Mucosa of descending colon (tissue), 3 donors: Measurements from ENCODE around the gene KLHL25. TPM values are rescaled to one million over a fixed set of nuclear protein-coding genes. Genes with fewer than 3 reads are reported as not detected.

ENCODE experiments used
- ATAC-seq: fragments of 200-7000 bp; cut with Tn5 transposase; one replicate; pipeline ENCODE4 v1.9.1; 2020; ENCODE audit warnings: mild to moderate bottlenecking, moderate library complexity
- DNase-seq, 3 donors: peaks; one replicate each; pipeline ENCODE4 v3.0.0-alpha.2; 2020
- H3K36me3 ChIP-seq: fragments of 200-600 bp; one replicate; pipeline ENCODE4 v1.8.0; 2021; ENCODE audit warnings: low read depth, mild to moderate bottlenecking
- H3K4me1 ChIP-seq: fragments of 200-600 bp; one replicate; pipeline ENCODE4 v1.8.0; 2021; ENCODE audit warnings: low read depth, mild to moderate bottlenecking
- H3K4me3 ChIP-seq: fragments of 200-600 bp; one replicate; pipeline ENCODE4 v1.8.0; 2021; ENCODE audit warnings: mild to moderate bottlenecking
- H3K9me3 ChIP-seq: fragments of 200-600 bp; one replicate; pipeline ENCODE4 v1.8.0; 2021; ENCODE audit warnings: mild to moderate bottlenecking
- intact Hi-C, 2 donors: fragments of 100-400 bp; cut with DNase I in 1 of 2; cut with micrococcal nuclease in 1 of 2; formaldehyde crosslinking; loops; one replicate each; pipeline versions ENCODE4 v1.11.0 to v1.11.1; 2022; cut with DNase I, micrococcal nuclease
- total RNA-seq, 3 donors: library from RNA; stranded (reverse); fragmentation: NEBNext Ultra II Directional in 2 of 3; extraction: Animal tissue kit (Norgen Biotek cat#: 25700) in 2 of 3; gene quantifications; one replicate each; pipeline versions ENCODE4 v1.2.1 to v1.2.4, GENCODE V29; 2021 to 2023
- TF ChIP-seq, protein P1 (sequence below): fragments of 200-600 bp; IDR thresholded peaks from one replicate; pipeline ENCODE4 v1.8.0; 2022; ENCODE audit warnings: antibody characterized with exemption, mild to moderate bottlenecking
- donor health status: DM: no; HTN: no; CAD: no; lungs with moderate emphysema.
- donor health status: DM: no; HTN: no; CAD: no.
- donor health status: DM: no; HTN: yes; CAD: no.

Gene KLHL25
- total RNA-seq, 3 donors from 2014 or later, result 7.4 to 8.8 (median 7.7) TPM

DNA sequence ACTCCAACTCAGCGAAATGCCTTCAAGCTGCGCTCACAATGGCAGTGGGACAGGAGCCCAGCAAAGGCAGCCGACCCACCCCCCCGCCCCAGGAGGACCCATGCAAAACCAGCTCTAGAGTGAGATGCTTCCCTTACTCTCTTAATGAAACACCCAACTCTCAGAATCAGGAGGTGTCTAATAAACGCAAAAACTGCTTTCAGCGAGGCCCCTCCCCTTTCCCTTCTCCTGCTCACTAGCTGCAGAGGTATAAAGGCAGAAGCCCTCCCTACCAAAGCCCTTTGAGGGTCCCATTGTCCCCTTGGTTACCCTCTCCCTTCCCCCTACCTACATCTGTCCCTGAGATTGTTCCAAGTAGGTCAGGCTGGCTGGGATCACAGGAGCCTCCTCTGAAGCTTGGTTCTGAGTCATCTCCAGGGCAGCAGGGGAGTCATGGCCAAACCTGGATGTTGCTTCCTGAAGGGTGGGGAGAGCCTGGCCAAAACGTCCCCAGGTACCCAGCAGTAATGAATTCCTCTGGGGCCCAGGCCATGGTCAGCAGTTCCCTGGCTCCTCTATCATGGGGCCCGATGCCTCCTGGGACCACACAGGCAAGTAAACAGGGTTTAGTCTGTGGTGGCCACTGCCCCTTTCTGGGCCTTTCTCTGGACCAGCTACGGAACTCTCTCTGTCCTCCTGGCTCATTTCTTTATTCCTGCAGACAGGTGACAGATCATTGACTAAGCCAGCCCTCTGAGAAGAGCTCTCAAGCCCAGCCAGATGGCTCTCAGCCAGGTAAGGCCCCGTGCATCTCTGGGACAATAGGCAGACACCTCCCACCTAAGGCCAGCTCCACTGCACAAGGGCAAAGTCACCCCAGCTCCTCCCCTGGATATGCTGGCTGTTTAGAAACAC lies 8.6 kb downstream of the KLHL25 start:
- ATAC-seq, result peak; percentile 75
- no peaks in the 10 kb centered on the region for H3K36me3 ChIP-seq
- H3K9me3 ChIP-seq, result no peaks in the 10 kb centered on the region
- TF ChIP-seq, protein P1, sequence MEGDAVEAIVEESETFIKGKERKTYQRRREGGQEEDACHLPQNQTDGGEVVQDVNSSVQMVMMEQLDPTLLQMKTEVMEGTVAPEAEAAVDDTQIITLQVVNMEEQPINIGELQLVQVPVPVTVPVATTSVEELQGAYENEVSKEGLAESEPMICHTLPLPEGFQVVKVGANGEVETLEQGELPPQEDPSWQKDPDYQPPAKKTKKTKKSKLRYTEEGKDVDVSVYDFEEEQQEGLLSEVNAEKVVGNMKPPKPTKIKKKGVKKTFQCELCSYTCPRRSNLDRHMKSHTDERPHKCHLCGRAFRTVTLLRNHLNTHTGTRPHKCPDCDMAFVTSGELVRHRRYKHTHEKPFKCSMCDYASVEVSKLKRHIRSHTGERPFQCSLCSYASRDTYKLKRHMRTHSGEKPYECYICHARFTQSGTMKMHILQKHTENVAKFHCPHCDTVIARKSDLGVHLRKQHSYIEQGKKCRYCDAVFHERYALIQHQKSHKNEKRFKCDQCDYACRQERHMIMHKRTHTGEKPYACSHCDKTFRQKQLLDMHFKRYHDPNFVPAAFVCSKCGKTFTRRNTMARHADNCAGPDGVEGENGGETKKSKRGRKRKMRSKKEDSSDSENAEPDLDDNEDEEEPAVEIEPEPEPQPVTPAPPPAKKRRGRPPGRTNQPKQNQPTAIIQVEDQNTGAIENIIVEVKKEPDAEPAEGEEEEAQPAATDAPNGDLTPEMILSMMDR, result no peak
- intact Hi-C loops, result no loop called here
- peaks cover 16% of the 10 kb centered on the region for H3K4me1 ChIP-seq
- peak in 2 of 3 donors; percentile 68 to 78 for DNase-seq
- no peak overlapping the region for H3K4me3 ChIP-seq

DNA sequence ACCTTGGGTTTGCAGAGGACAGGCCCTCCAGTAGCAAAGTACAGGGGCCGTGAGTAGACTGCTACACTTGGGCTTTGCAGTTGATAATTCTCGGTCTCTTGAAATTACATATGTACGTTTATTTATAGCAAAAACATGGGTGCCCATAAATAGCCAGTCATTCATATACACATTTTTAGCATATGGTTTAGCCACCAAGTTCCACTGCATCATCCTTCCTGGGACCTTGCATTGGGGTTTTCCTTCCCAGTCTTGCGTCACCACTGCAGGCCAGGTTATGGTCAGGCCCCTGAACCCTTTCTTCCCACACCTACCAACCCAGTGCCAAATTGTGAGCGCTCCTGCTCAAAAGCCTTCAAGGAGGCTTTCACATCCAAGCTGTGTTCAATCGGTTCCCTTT lies 12.7 kb downstream of the KLHL25 start:
- Histone ChIP-seq H3K4me3 (no peak overlapping the region), H3K36me3 (no peaks in the 10 kb centered on the region), H3K9me3 (no peaks in the 10 kb centered on the region), H3K4me1 (peaks cover 12% of the 10 kb centered on the region)
- TF ChIP-seq, protein P1, result no peak
- no peak for DNase-seq
- intact Hi-C loops, result no loop called here
- ATAC-seq, result no peak

DNA sequence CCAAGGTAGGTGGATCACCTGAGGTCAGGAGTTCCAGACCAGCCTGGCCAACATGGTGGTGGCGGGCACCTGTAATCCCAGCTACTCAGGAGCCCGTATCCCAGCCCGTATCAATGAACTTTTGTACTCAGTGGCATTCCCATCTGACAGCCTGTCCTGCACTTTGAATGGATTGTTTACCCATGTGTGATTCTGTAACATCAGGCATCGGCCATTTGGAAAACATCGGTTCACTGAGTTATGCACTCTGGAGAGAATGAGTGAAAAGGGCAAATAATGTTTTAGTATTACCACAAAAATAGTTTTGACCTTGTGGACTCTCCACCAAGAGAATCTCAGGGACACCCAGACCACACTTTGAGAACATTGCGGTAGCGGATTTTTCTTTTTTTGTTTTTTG lies 13.6 kb downstream of the KLHL25 start:
- TF ChIP-seq, protein P1, result no peak
- ATAC-seq (no peak), DNase-seq (no peak)
- intact Hi-C loops, result no loop called here
- Histone ChIP-seq H3K4me1 (peaks cover 4% of the 10 kb centered on the region), H3K9me3 (no peaks in the 10 kb centered on the region), H3K4me3 (no peak overlapping the region), H3K36me3 (no peaks in the 10 kb centered on the region)

DNA sequence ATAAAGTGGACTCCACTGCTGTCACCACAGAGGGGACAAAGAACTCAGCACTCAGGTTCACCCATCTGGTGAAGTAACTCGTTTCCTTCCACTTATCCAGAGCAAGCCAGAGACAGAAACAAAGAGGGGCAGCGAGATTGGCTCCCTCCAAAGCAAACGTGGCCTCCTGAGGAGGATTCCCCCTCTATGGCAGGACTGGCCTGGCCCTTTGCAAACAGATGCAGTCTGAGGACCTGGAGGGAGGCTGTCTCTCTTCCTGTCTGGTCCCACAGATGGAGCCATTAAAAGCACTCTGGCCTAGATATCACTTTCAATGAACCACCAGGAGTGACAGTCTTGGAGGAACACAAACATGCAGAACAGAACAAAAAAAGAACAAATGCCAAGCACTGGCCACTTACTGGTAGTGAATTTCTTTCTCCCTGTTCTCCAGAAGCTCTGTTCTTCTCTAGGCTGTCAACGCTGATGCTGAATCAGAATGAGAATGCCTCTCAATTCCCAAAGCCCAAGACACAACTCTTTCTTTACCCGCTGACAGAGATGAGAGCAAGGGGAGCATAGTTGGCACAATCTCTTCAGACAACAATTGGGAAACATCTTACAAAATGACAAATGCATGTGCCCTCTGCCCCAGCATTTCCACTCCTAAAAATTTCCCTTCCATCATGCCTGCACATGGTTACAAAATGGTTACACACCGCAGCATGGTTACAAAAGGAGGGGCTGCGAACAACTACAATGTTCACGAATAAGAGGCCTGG lies 14.3 kb downstream of the KLHL25 start:
- Histone ChIP-seq H3K9me3 (no peaks in the 10 kb centered on the region), H3K4me3 (no peak overlapping the region), H3K4me1 (no peaks in the 10 kb centered on the region), H3K36me3 (no peaks in the 10 kb centered on the region)
- DNase-seq (no peak), ATAC-seq (no peak)
- TF ChIP-seq, protein P1, result no peak
- intact Hi-C loops, result no loop called here

DNA sequence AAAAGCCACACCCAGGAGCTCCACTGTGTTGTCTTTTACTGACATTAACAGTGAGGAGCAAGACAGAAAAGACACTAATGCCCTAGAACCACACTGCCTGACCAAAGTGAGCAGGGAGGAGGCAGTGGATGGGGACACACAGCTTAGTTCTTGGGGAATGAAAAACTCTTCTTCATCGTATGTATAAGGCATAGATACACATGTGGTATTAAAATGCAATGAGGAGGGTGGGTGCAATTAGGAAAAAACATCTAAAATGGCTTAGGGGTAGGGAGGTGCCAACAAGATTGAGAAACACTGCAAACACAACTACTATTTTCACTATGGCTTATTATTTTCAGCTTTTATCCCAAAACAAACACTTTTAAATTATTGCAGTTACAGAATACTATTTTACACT lies 15.5 kb downstream of the KLHL25 start:
- ATAC-seq, result no peak
- H3K36me3 ChIP-seq, result no peaks in the 10 kb centered on the region
- intact Hi-C loops, result no loop called here
- H3K9me3 ChIP-seq, result no peaks in the 10 kb centered on the region
- TF ChIP-seq, protein P1, result no peak
- no peaks in the 10 kb centered on the region for H3K4me1 ChIP-seq
- no peak overlapping the region for H3K4me3 ChIP-seq
- DNase-seq, result no peak
